HG03095 (cell line): Measurements from ENCODE around the gene SRD5A1.

Experiments
- ATAC-seq: cut with Tn5 transposase; IDR thresholded peaks from one replicate; pipeline ENCODE4 v1.9.1; 2021; ENCODE audit warnings: moderate library complexity; ENCODE audit not compliant: unreplicated experiment

Gene SRD5A1

DNA sequence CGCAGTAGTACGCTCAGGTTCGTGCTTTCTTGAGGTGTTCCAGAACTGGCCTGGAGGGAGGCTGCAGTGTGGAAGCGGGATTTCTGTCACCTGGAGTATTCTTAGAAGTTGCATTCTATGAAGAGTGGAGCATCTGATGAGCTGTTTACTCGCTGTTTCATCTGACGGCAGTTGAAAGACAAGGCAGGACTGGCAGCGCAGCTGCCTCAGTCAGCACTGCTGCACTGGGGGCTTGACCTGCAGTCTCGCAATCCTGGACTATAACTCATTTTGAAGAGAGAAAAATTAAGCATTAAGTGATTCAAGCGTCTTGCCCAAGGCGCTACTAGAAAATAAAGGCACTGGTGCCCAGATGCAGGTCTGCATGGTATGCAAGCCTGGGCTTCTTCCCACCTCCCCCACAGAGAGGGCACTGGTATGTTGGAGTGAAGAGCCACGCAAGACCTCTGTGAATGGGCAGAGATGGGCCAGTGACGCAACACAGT lies 90.6 kb downstream of the SRD5A1 start:
- ATAC-seq: no peak
